Measurements from ENCODE around the gene NUP210. TPM values are rescaled to one million over a fixed set of nuclear protein-coding genes. Genes with fewer than 3 reads are reported as not detected.

The NUP210 gene
- total RNA-seq, 1 donor from 2014 or later, result 3.7 TPM

DNA sequence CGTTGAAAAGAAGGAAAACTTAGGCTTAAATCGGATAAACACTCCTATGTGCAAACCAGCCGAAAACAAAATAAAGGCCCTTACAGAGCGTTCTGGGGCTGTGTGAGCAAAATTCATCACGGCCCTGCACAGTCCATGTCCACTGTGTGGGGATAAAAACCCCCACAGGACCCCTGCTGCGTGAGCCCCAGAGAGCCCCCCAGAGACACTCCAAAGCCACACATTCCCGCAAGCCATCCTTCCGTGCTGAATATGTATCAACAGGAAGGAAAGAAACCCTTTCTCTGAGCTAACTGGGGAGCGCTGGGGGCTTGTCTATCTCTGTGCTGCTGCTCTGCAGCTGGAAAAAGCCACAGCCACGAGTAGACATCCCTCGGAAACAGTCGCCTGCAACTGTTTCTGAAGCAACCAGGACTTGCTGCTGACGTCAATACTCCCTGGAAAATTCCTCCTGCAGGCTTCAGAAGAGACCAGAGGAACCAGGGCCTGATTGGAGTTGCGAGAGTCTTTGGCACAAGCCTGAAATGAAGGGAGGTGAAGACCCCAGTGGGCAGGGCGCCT, 72.7 kb downstream of the NUP210 start:
- H3K36me3 ChIP-seq (ENCODE audit: control insufficient read depth in 3 of 3, insufficient read depth in 3 of 3, low read length in 3 of 3), result peaks cover 8 to 9% (median 8%) of the 10 kb centered on the region in 3 donors

DNA sequence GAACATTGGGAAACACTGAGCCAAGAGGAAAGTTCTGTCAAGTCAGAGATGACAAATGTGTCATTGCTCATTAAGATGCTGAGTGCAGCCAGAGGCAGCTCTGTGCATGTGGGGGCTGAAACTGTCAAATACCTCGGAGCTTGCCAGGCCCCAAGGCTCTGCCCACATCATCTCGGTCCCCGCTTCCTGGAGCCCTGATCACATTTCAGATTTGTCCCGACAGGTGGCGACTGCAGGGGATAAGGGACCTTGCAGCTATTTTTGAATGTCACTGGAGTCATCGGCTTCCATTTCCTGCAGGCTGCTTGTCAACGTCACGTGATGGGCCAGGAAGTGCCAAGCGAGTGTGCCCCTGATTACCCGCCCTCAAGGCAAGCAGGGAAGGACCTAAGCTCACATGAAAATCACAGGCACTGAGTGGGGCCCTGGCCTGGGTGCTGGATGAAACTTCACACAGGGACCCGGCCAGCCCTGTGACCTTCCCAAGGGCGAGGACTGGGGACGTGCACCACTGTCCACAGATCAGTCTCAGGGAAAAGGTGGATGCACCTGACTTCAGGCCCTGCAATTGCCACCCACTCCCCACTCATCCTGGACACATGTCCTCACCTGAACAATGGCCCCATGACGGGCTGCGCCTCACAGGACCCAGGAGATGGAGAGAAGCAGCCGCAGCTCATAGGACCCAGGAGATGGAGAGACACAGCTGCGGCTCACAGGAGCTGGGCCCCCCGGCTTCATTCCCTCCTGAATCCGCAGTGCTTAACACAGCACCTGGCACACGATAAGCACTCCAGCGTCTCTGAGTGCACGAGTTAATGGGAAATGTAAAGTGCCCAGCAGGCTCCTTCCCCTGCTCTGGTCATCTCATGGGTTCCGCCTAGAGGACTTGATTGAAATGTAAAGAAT, 73.4 kb downstream of the NUP210 start:
- Histone ChIP-seq H3K4me3 (ENCODE audit: low read length in 3 of 3) (peak overlapping the region in 2 of 3 donors; percentile 5 to 49), H3K9ac (ENCODE audit: low read depth in 1 of 3, low read length in 3 of 3) (peak overlapping the region in 1 of 3 donors; percentile 54), H3K27ac (ENCODE audit: low read depth, low read length) (peak overlapping the region; percentile 47), H3K27me3 (ENCODE audit: control insufficient read depth in 3 of 3, insufficient read depth in 3 of 3, low read length in 3 of 3) (peaks cover 0 to 4% (median 0%) of the 10 kb centered on the region in 3 donors), H3K4me1 (ENCODE audit: control insufficient read depth in 3 of 3, insufficient read depth in 3 of 3, low read length in 3 of 3) (peaks cover 8 to 15% (median 14%) of the 10 kb centered on the region in 3 donors), H3K36me3 (ENCODE audit: control insufficient read depth in 3 of 3, insufficient read depth in 3 of 3, low read length in 3 of 3) (peaks cover 6 to 8% (median 6%) of the 10 kb centered on the region in 3 donors), H3K9me3 (ENCODE audit: control insufficient read depth in 3 of 3, low read length in 3 of 3) (no peaks in the 10 kb centered on the region)

More for the DNA sequence above, 72.7 kb downstream of the NUP210 start:
- H3K4me3 ChIP-seq (ENCODE audit: low read length in 3 of 3), result no peak overlapping the region
- H3K9ac ChIP-seq (ENCODE audit: low read depth in 1 of 3, low read length in 3 of 3), result peak overlapping the region in 1 of 3 donors; percentile 54
- peaks cover 0 to 4% (median 0%) of the 10 kb centered on the region in 3 donors for H3K27me3 ChIP-seq (ENCODE audit: control insufficient read depth in 3 of 3, insufficient read depth in 3 of 3, low read length in 3 of 3)
- no peak overlapping the region for H3K27ac ChIP-seq (ENCODE audit: low read depth, low read length)
- H3K9me3 ChIP-seq (ENCODE audit: control insufficient read depth in 3 of 3, low read length in 3 of 3), result no peaks in the 10 kb centered on the region
- H3K4me1 ChIP-seq (ENCODE audit: control insufficient read depth in 3 of 3, insufficient read depth in 3 of 3, low read length in 3 of 3), result peaks cover 8 to 15% (median 14%) of the 10 kb centered on the region in 3 donors

DNA sequence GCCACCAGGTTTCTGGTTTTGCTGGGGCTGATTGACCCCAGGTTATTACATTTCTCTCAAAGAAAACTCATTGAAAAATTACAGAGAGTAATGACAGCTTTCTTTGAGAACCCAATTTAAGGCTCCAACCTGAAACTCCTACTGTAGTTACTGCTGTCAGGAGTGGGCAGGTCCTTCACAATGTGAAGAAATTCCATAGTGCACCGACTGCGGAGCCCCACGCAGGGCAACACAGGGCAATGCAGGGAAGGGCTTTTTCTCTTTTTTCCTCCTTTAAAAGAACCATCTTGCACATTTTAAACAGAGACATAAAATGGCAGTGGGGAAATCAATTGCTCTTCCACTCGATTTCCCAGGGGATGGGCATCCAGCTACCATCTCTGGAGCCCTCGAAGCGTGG, 74.3 kb downstream of the NUP210 start:
- H3K9me3 ChIP-seq (ENCODE audit: control insufficient read depth in 3 of 3, low read length in 3 of 3), result no peaks in the 10 kb centered on the region
- no peak overlapping the region for H3K9ac ChIP-seq (ENCODE audit: low read depth in 1 of 3, low read length in 3 of 3)
- peaks cover 8 to 9% (median 8%) of the 10 kb centered on the region in 3 donors for H3K36me3 ChIP-seq (ENCODE audit: control insufficient read depth in 3 of 3, insufficient read depth in 3 of 3, low read length in 3 of 3)
- H3K4me3 ChIP-seq (ENCODE audit: low read length in 3 of 3), result no peak overlapping the region
- H3K27me3 ChIP-seq (ENCODE audit: control insufficient read depth in 3 of 3, insufficient read depth in 3 of 3, low read length in 3 of 3), result peaks cover 0 to 4% (median 0%) of the 10 kb centered on the region in 3 donors
- no peak overlapping the region for H3K27ac ChIP-seq (ENCODE audit: low read depth, low read length)
- peaks cover 8 to 15% (median 14%) of the 10 kb centered on the region in 3 donors for H3K4me1 ChIP-seq (ENCODE audit: control insufficient read depth in 3 of 3, insufficient read depth in 3 of 3, low read length in 3 of 3)

DNA sequence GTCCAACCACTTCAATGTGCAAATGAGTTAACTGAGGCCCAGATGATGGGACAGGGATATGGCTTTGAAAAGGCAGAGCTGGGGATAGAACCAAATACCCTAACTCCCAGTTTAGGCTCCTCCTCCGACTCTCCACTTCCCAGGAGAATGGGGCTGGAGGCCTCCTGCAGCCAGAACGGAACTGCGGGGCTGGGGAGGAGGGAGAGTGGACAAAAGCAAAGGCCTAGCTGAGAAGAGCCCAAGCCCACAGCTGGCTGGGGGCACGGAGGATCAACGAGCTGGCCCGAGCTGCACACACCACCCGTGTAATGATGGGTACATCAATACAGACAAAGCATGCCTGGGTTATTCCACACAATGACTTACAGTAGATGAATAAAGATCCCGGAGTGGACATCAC, 74.8 kb downstream of the NUP210 start:
- Histone ChIP-seq H3K9ac (ENCODE audit: low read depth in 1 of 3, low read length in 3 of 3) (no peak overlapping the region), H3K4me3 (ENCODE audit: low read length in 3 of 3) (no peak overlapping the region), H3K4me1 (ENCODE audit: control insufficient read depth in 3 of 3, insufficient read depth in 3 of 3, low read length in 3 of 3) (peaks cover 8 to 15% (median 14%) of the 10 kb centered on the region in 3 donors), H3K36me3 (ENCODE audit: control insufficient read depth in 3 of 3, insufficient read depth in 3 of 3, low read length in 3 of 3) (peaks cover 8 to 11% (median 9%) of the 10 kb centered on the region in 3 donors), H3K27ac (ENCODE audit: low read depth, low read length) (no peak overlapping the region), H3K27me3 (ENCODE audit: control insufficient read depth in 3 of 3, insufficient read depth in 3 of 3, low read length in 3 of 3) (peaks cover 0 to 4% (median 0%) of the 10 kb centered on the region in 3 donors), H3K9me3 (ENCODE audit: control insufficient read depth in 3 of 3, low read length in 3 of 3) (no peaks in the 10 kb centered on the region)

DNA sequence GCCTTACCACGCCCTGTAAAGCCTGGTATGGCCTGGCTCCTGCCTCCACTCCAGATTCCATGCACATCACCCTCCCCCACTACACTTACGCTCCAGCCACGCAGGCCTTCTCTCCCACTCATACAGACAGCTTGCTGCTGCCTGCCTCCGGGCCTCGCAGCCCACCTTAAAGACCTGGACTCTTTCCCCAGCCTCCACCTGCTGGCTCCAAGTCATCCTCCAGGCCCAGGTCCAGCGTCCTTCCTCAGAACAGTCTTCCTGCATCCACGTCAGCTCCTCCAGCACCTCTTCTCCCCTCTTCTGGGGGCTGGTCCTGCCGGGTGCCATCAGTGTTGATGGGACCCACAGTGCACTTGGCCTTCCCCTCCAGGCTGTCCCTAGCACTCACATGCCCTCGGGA, 75.5 kb downstream of the NUP210 start:
- peaks cover 0 to 4% (median 0%) of the 10 kb centered on the region in 3 donors for H3K27me3 ChIP-seq (ENCODE audit: control insufficient read depth in 3 of 3, insufficient read depth in 3 of 3, low read length in 3 of 3)
- no peak overlapping the region for H3K27ac ChIP-seq (ENCODE audit: low read depth, low read length)
- no peak overlapping the region for H3K9ac ChIP-seq (ENCODE audit: low read depth in 1 of 3, low read length in 3 of 3)
- peaks cover 6 to 14% (median 9%) of the 10 kb centered on the region in 3 donors for H3K36me3 ChIP-seq (ENCODE audit: control insufficient read depth in 3 of 3, insufficient read depth in 3 of 3, low read length in 3 of 3)
- peaks cover 8 to 15% (median 14%) of the 10 kb centered on the region in 3 donors for H3K4me1 ChIP-seq (ENCODE audit: control insufficient read depth in 3 of 3, insufficient read depth in 3 of 3, low read length in 3 of 3)
- no peak overlapping the region for H3K4me3 ChIP-seq (ENCODE audit: low read length in 3 of 3)
- no peaks in the 10 kb centered on the region for H3K9me3 ChIP-seq (ENCODE audit: control insufficient read depth in 3 of 3, low read length in 3 of 3)

DNA sequence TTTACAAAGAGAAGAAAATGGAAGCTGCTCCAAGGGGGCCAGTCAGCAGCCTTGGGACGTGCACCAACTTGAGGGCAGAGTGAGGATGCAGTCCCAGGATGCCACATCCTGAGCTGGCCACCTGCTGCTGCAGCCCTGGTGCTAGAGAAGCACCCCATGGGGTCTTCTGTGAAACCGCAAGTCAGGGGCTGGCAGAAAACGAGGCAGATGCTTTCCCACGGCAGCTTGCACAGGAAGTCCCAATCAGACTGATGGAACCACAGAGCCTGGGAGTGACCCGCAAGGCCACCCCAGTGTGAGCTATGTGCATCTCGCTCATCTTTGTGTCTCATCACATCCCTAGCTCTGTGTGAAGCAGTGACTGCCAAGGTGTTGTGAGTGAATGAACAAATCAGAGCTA, 76.5 kb downstream of the NUP210 start:
- Histone ChIP-seq H3K4me3 (ENCODE audit: low read length in 3 of 3) (no peak overlapping the region), H3K27me3 (ENCODE audit: control insufficient read depth in 3 of 3, insufficient read depth in 3 of 3, low read length in 3 of 3) (peaks cover 0 to 4% (median 0%) of the 10 kb centered on the region in 3 donors), H3K36me3 (ENCODE audit: control insufficient read depth in 3 of 3, insufficient read depth in 3 of 3, low read length in 3 of 3) (peaks cover 2 to 21% (median 9%) of the 10 kb centered on the region in 3 donors), H3K9ac (ENCODE audit: low read depth in 1 of 3, low read length in 3 of 3) (no peak overlapping the region), H3K9me3 (ENCODE audit: control insufficient read depth in 3 of 3, low read length in 3 of 3) (no peaks in the 10 kb centered on the region), H3K4me1 (ENCODE audit: control insufficient read depth in 3 of 3, insufficient read depth in 3 of 3, low read length in 3 of 3) (peaks cover 8 to 15% (median 14%) of the 10 kb centered on the region in 3 donors), H3K27ac (ENCODE audit: low read depth, low read length) (no peak overlapping the region)

DNA sequence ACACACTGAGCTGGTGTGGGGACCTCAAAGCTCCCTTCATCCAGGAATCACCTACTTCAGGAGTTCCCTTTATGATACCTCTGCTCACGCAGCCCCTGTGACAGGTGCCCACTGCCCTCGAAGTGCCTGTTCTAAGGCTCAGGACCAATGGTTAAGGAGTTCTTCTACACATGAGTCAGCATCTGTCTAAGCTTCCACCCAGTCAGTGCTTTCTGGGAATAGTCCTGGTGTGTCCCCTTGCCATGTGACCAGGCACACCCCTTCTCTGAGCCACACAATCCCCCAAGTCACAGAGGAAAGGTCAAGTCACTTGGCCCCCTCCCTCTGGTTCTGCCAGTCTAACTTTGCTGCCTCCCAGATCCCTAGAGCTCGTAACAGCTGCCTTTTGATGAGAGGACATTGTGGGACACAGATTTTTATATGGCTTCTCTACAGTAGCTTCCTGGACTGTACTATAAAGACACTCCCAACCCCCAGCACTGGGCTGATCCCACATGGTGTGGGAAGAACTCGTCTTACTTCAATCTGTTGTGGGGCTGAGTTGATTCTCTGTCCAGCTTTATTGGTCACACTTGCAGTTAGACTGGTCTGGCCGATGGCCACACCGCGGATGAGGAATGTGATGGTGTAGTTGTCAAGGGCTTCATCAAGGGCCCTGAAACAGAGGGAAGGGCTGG, 78.8 kb downstream of the NUP210 start:
- H3K27me3 ChIP-seq (ENCODE audit: control insufficient read depth in 3 of 3, insufficient read depth in 3 of 3, low read length in 3 of 3), result no peaks in the 10 kb centered on the region
- H3K9me3 ChIP-seq (ENCODE audit: control insufficient read depth in 3 of 3, low read length in 3 of 3), result no peaks in the 10 kb centered on the region
- H3K36me3 ChIP-seq (ENCODE audit: control insufficient read depth in 3 of 3, insufficient read depth in 3 of 3, low read length in 3 of 3), result peaks cover 5 to 30% (median 19%) of the 10 kb centered on the region in 3 donors
- H3K27ac ChIP-seq (ENCODE audit: low read depth, low read length), result no peak overlapping the region
- H3K4me3 ChIP-seq (ENCODE audit: low read length in 3 of 3), result no peak overlapping the region
- H3K4me1 ChIP-seq (ENCODE audit: control insufficient read depth in 3 of 3, insufficient read depth in 3 of 3, low read length in 3 of 3), result peaks cover under 1 to 7% (median 6%) of the 10 kb centered on the region in 3 donors
- no peak overlapping the region for H3K9ac ChIP-seq (ENCODE audit: low read depth in 1 of 3, low read length in 3 of 3)

DNA sequence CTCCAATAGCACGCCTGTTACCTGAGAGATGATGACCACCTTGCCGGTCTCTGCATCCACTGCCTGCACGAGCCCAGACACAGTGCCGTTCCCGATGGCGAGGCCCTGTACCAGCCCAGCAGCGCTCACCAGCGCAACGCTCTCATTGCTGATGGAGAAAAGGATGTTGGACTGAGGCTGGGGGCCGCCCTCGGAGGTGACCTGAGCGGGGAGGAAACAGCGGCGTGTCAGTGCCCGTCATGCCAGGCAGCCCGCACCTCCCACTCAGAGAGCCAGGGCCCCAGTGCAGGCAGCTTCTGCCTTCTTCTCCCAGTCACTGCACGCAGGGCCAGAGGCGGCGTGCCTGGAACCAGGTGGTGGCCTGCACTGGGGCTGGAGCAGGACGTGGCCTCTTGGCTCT, 80.3 kb downstream of the NUP210 start:
- Histone ChIP-seq H3K9ac (ENCODE audit: low read depth in 1 of 3, low read length in 3 of 3) (no peak overlapping the region), H3K27me3 (ENCODE audit: control insufficient read depth in 3 of 3, insufficient read depth in 3 of 3, low read length in 3 of 3) (no peaks in the 10 kb centered on the region), H3K36me3 (ENCODE audit: control insufficient read depth in 3 of 3, insufficient read depth in 3 of 3, low read length in 3 of 3) (peaks cover 5 to 32% (median 19%) of the 10 kb centered on the region in 3 donors)

DNA sequence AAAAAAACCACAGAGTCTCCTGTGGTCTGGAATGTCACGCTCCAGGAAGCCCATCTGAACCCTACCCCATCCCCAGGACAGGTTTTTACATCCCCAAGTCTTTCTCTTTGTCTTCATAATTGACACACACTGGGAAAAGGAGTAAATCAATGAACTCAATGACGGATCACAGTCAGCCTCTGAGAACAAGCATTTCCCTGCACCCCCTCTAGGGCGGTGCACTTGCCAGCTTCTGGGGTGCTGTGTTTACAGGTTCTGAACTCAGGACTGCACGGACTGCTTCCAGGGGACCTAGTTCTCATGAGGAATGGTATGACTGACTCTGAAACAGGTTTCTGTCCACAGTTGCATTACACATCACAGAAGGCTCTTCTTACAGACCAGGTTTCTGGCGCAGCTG, 81.1 kb downstream of the NUP210 start:
- Histone ChIP-seq H3K4me3 (ENCODE audit: low read length in 3 of 3) (no peak overlapping the region), H3K9ac (ENCODE audit: low read depth in 1 of 3, low read length in 3 of 3) (no peak overlapping the region), H3K27ac (ENCODE audit: low read depth, low read length) (no peak overlapping the region), H3K4me1 (ENCODE audit: control insufficient read depth in 3 of 3, insufficient read depth in 3 of 3, low read length in 3 of 3) (no peaks in the 10 kb centered on the region), H3K27me3 (ENCODE audit: control insufficient read depth in 3 of 3, insufficient read depth in 3 of 3, low read length in 3 of 3) (no peaks in the 10 kb centered on the region), H3K9me3 (ENCODE audit: control insufficient read depth in 3 of 3, low read length in 3 of 3) (no peaks in the 10 kb centered on the region), H3K36me3 (ENCODE audit: control insufficient read depth in 3 of 3, insufficient read depth in 3 of 3, low read length in 3 of 3) (peaks cover 5 to 32% (median 19%) of the 10 kb centered on the region in 3 donors)

More for the DNA sequence above, 80.3 kb downstream of the NUP210 start:
- no peak overlapping the region for H3K27ac ChIP-seq (ENCODE audit: low read depth, low read length)
- no peak overlapping the region for H3K4me3 ChIP-seq (ENCODE audit: low read length in 3 of 3)
- H3K9me3 ChIP-seq (ENCODE audit: control insufficient read depth in 3 of 3, low read length in 3 of 3), result no peaks in the 10 kb centered on the region
- no peaks in the 10 kb centered on the region for H3K4me1 ChIP-seq (ENCODE audit: control insufficient read depth in 3 of 3, insufficient read depth in 3 of 3, low read length in 3 of 3)

Measured in skeletal muscle tissue (tissue), 4 donors.